Calu3 (cell line): ENCODE results near the gene ANKAR. TPM values are rescaled to one million over a fixed set of nuclear protein-coding genes. Genes with fewer than 3 reads are reported as not detected.
A peak's percentile ranks its signal among the peaks of the same experiment; 100 is the strongest.
"Not testable (repeated sequence)": the region's sequence is repeated elsewhere in the genome, so short reads cannot be mapped to it uniquely, and the experiment has no call there.

ENCODE experiments used
- BruUV-seq: library from RNA; stranded (reverse); fragments of 400-500 nt; replicated peaks from 2 replicates; lab custom pipeline; 2021; lab: Mats Ljungman, UMichigan
- CTCF ChIA-PET: fragments of 300-600 bp; sonication (Branson Sonifier 250); formaldehyde crosslinking; loops from one replicate; lab custom pipeline; 2022; ENCODE audit warnings: antibody characterized with exemption; lab: Charles Lee
- DNase-seq: peaks from one replicate; pipeline ENCODE4 v3.0.0; 2022
- H3K27ac Mint-ChIP-seq: one replicate; pipeline ENCODE4 v1.8.0; 2022; ENCODE audit warnings: mixed read lengths; ENCODE audit not compliant: unreplicated experiment
- H3K27me3 Mint-ChIP-seq: one replicate; pipeline ENCODE4 v1.8.0; 2022; ENCODE audit warnings: mixed read lengths; ENCODE audit not compliant: unreplicated experiment
- H3K36me3 Mint-ChIP-seq: one replicate; pipeline ENCODE4 v1.8.0; 2022; ENCODE audit warnings: mild to moderate bottlenecking, moderate library complexity, mixed read lengths; ENCODE audit not compliant: insufficient read depth, unreplicated experiment
- H3K4me1 Mint-ChIP-seq: one replicate; pipeline ENCODE4 v1.8.0; 2022; ENCODE audit warnings: mild to moderate bottlenecking, low read depth, mixed read lengths; ENCODE audit not compliant: unreplicated experiment
- H3K4me3 Mint-ChIP-seq: one replicate; pipeline ENCODE4 v1.8.0; 2022; ENCODE audit warnings: mild to moderate bottlenecking, low read depth, moderate library complexity, mixed read lengths; ENCODE audit not compliant: unreplicated experiment
- H3K9me3 Mint-ChIP-seq: one replicate; pipeline ENCODE4 v1.8.0; 2022; ENCODE audit warnings: low read depth, mixed read lengths; ENCODE audit not compliant: unreplicated experiment
- intact Hi-C: fragments of 100-400 bp; cut with micrococcal nuclease; formaldehyde crosslinking; loops from one replicate; pipeline ENCODE4 v1.10.0; 2022; ENCODE audit not compliant: unreplicated experiment
- total RNA-seq: library from RNA; stranded (reverse); gene quantifications from 2 replicates; pipeline ENCODE4 v1.2.3, GENCODE V29; 2022
- TF ChIP-seq, protein P1 (sequence below): fragments of 200-600 bp; IDR thresholded peaks from one replicate; pipeline ENCODE4 v1.8.0; 2022; ENCODE audit warnings: antibody characterized with exemption; ENCODE audit not compliant: unreplicated experiment

The ANKAR gene
- total RNA-seq, 1 experiment from 2014 or later, result 2.1 TPM

- no TSS peak for BruUV-seq
- H3K4me3 Mint-ChIP-seq, result no peak overlapping the region
- peak; percentile 7 for DNase-seq
- no peak overlapping the region for H3K27ac Mint-ChIP-seq
- no peaks in the 10 kb centered on the region for H3K36me3 Mint-ChIP-seq
- intact Hi-C loops, result no loop called here
- TF ChIP-seq, protein P1, sequence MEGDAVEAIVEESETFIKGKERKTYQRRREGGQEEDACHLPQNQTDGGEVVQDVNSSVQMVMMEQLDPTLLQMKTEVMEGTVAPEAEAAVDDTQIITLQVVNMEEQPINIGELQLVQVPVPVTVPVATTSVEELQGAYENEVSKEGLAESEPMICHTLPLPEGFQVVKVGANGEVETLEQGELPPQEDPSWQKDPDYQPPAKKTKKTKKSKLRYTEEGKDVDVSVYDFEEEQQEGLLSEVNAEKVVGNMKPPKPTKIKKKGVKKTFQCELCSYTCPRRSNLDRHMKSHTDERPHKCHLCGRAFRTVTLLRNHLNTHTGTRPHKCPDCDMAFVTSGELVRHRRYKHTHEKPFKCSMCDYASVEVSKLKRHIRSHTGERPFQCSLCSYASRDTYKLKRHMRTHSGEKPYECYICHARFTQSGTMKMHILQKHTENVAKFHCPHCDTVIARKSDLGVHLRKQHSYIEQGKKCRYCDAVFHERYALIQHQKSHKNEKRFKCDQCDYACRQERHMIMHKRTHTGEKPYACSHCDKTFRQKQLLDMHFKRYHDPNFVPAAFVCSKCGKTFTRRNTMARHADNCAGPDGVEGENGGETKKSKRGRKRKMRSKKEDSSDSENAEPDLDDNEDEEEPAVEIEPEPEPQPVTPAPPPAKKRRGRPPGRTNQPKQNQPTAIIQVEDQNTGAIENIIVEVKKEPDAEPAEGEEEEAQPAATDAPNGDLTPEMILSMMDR, result no peak
- H3K27me3 Mint-ChIP-seq, result no peaks in the 10 kb centered on the region
- H3K9me3 Mint-ChIP-seq, result no peaks in the 10 kb centered on the region
- peaks cover 31% of the 10 kb centered on the region for H3K4me1 Mint-ChIP-seq
- CTCF ChIA-PET, result interaction anchor here (0.9 kb wide), 1 partner anchor 17 kb away, joined by 3 read pairs; no protein-coding TSS in a partner anchor
These were observed 32.9 kb upstream of the ANKAR start for GRCh38 chr2:189641590-189641989.

- CTCF ChIA-PET, result no interaction called here
- no peak for DNase-seq
- BruUV-seq, result no TSS peak
- intact Hi-C loops, result no loop called here
- Mint-ChIP-seq H3K4me3 (no peak overlapping the region), H3K36me3 (no peaks in the 10 kb centered on the region), H3K9me3 (no peaks in the 10 kb centered on the region), H3K27me3 (no peaks in the 10 kb centered on the region), H3K4me1 (peaks cover 5% of the 10 kb centered on the region), H3K27ac (no peak overlapping the region)
- TF ChIP-seq, protein P1, result no peak
These were observed 27.9 kb upstream of the ANKAR start for GRCh38 chr2:189646521-189646920.

DNA sequence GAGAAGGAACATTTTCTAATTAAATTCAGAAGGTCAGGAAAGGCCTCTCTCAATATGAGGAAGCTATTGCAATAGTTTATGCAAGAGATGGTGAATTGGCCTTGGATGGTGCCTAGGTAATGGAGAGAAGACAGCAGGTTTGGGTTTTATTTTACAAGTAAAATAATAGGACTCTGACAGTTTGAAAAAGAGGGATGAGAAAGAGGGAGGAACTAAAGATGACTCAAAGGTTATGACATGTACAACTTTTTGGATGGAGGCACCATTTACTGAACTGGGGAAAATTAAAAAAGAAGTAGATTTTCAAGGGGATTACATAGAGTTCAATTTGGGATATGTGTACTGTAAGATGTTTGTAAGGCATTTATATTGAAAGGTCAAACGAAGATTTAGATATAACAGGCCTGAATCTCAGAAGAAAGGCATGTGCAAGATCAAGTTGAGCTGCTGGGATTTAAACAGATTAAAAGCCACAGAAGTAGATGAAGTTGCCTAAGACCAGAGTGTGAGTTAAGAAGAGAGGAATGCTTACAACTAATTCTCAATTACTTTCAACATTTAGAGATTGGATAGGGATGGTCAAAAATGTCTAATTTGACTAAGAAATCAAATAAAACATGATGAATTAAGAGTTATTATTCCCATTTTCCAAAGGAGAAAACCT is 25.5 kb upstream of the ANKAR start:
- Mint-ChIP-seq H3K27ac (no peak overlapping the region), H3K9me3 (no peaks in the 10 kb centered on the region), H3K27me3 (no peaks in the 10 kb centered on the region), H3K4me3 (no peak overlapping the region), H3K4me1 (no peaks in the 10 kb centered on the region), H3K36me3 (no peaks in the 10 kb centered on the region)
- no peak for DNase-seq
- intact Hi-C loops, result no loop called here
- TF ChIP-seq, protein P1, result no peak
- no TSS peak for BruUV-seq
- CTCF ChIA-PET, result no interaction called here

DNA sequence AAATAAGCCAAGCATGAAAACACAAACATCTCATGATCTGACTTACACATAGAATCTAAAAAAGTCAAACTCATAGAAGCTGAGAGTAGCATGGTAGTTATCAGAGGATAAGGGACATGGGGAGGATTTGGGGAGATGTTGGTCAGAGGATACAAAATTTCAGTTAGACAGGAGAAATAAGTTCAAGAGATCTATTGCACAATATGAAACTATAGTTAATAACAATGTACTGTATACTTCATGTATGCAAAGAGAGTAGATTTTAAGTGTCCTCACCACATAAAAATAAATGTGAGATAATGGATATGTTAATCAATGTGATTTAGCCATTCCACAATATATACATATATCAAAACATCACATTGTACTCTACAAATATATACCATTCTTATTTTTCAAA is 23.2 kb upstream of the ANKAR start:
- Mint-ChIP-seq H3K4me1 (no peaks in the 10 kb centered on the region), H3K27ac (no peak overlapping the region), H3K9me3 (no peaks in the 10 kb centered on the region), H3K36me3 (no peaks in the 10 kb centered on the region), H3K27me3 (no peaks in the 10 kb centered on the region), H3K4me3 (no peak overlapping the region)
- TF ChIP-seq, protein P1, result no peak
- DNase-seq, result no peak
- intact Hi-C loops, result no loop called here
- CTCF ChIA-PET, result no interaction called here
- BruUV-seq, result no TSS peak

GRCh38 chr2:189653464-189653863 is 21.0 kb upstream of the ANKAR start:
- BruUV-seq, H3K27me3 Mint-ChIP-seq, H3K4me3 Mint-ChIP-seq, intact Hi-C loops, H3K27ac Mint-ChIP-seq, H3K4me1 Mint-ChIP-seq, H3K36me3 Mint-ChIP-seq, DNase-seq, CTCF ChIA-PET, H3K9me3 Mint-ChIP-seq: not testable (repeated sequence)
